PC-3 (cell line): Measurements from ENCODE around the gene FKBP7. TPM values are rescaled to one million over a fixed set of nuclear protein-coding genes. Genes with fewer than 3 reads are reported as not detected.

Experiments used
- ATAC-seq: fragments of 200-7000 bp; cut with Tn5 transposase; 2 replicates; pipeline ENCODE4 v1.9.1; 2020; ENCODE audit warnings: mild to moderate bottlenecking, moderate library complexity
- BruUV-seq: library from RNA; stranded (reverse); fragments of 400-500 nt; replicated peaks from 2 replicates; lab custom pipeline; 2021; lab: Mats Ljungman, UMichigan
- CTCF ChIA-PET: fragments of 300-600 bp; sonication (Branson Sonifier 250); formaldehyde crosslinking; loops from one replicate; lab custom pipeline; 2022; ENCODE audit warnings: antibody characterized with exemption; lab: Charles Lee
- POLR2A ChIA-PET: fragments of 300-600 bp; sonication (Branson Sonifier 250); formaldehyde crosslinking; loops from one replicate; lab custom pipeline; 2022; ENCODE audit warnings: antibody characterized with exemption; ENCODE audit not compliant: unreplicated experiment; lab: Charles Lee
- DNase-seq: peaks from one replicate; pipeline ENCODE4 v3.0.0-alpha.2; 2015
- H2AFZ ChIP-seq: fragments of 300-600 bp; sonication (generic); 2 replicates; pipeline ENCODE4 v1.6.0; 2016; ENCODE audit warnings: antibody characterized with exemption, low read length
- H3F3A ChIP-seq: fragments of 300-600 bp; sonication (generic); one replicate; pipeline ENCODE4 v1.6.0; 2017; ENCODE audit warnings: antibody characterized with exemption, low read length, control low read depth, mild to moderate bottlenecking; ENCODE audit not compliant: unreplicated experiment
- H3K27ac ChIP-seq: fragments of 300-600 bp; sonication (generic); 2 replicates; pipeline ENCODE4 v1.5.1; 2016; ENCODE audit warnings: mild to moderate bottlenecking, low read length
- H3K27me3 ChIP-seq: fragments of 300-600 bp; sonication (generic); 2 replicates; pipeline ENCODE4 v1.6.1; 2016; ENCODE audit warnings: low read length, mixed read lengths
- H3K36me3 ChIP-seq: fragments of 300-600 bp; sonication (generic); 2 replicates; pipeline ENCODE4 v1.6.1; 2016; ENCODE audit warnings: low read depth, mixed run types, low read length, mixed read lengths
- H3K4me1 ChIP-seq: fragments of 300-600 bp; sonication (generic); 2 replicates; pipeline ENCODE4 v1.5.1; 2016; ENCODE audit warnings: low read length; ENCODE audit not compliant: insufficient read depth
- H3K4me2 ChIP-seq: fragments of 300-600 bp; sonication (generic); 2 replicates; pipeline ENCODE4 v1.6.0; 2016; ENCODE audit warnings: low read length
- H3K4me3 ChIP-seq: fragments of 300-600 bp; sonication (generic); 2 replicates; pipeline ENCODE4 v1.5.1; 2016; ENCODE audit warnings: mild to moderate bottlenecking, low read length, mixed read lengths
- H3K79me2 ChIP-seq: fragments of 300-600 bp; sonication (generic); 2 replicates; pipeline ENCODE4 v1.6.1; 2017; ENCODE audit warnings: low read length, mixed read lengths
- H3K9ac ChIP-seq: fragments of 300-600 bp; sonication (generic); 2 replicates; pipeline ENCODE4 v1.6.0; 2016; ENCODE audit warnings: mild to moderate bottlenecking, low read length
- H3K9me2 ChIP-seq: fragments of 300-600 bp; sonication (generic); replicated peaks from 2 replicates; pipeline ENCODE4 v1.6.1; 2016; ENCODE audit warnings: mixed run types, low read length, mixed read lengths
- H3K9me3 ChIP-seq: fragments of 300-600 bp; sonication (generic); 2 replicates; pipeline ENCODE4 v1.6.1; 2016; ENCODE audit warnings: low read length, mixed read lengths
- H4K20me1 ChIP-seq: fragments of 300-600 bp; sonication (generic); 2 replicates; pipeline ENCODE4 v1.6.1; 2016; ENCODE audit warnings: low read length, mixed read lengths
- EZH2 ChIP-seq: fragments of 300-600 bp; sonication (generic); IDR thresholded peaks from one replicate; pipeline ENCODE4 v1.6.1; 2017; ENCODE audit warnings: antibody characterized with exemption, mild to moderate bottlenecking, low read length; ENCODE audit not compliant: unreplicated experiment
- EZH2phosphoT487 ChIP-seq: fragments of 300-600 bp; sonication (generic); IDR thresholded peaks from 2 replicates; pipeline ENCODE4 v1.6.1; 2018; ENCODE audit warnings: mild to moderate bottlenecking, antibody characterized with exemption, low read length, borderline replicate concordance
- intact Hi-C: fragments of 100-400 bp; cut with micrococcal nuclease; formaldehyde crosslinking; loops from 2 replicates; pipeline ENCODE4 v1.9.0; 2023
- total RNA-seq: library from RNA; depleted of rRNA; stranded (reverse); fragments of >200 nt; gene quantifications from 2 replicates; pipeline ENCODE4 v1.2.3, GENCODE V29; 2014
- TF ChIP-seq, protein P1 (sequence below): fragments of 300-600 bp; sonication (generic); conservative IDR thresholded peaks from 2 replicates; pipeline ENCODE4 v1.5.1; 2017; ENCODE audit warnings: antibody characterized with exemption, low read depth, mild to moderate bottlenecking, low read length

Gene FKBP7
- total RNA-seq, 1 experiment from 2014 or later, result 4.2 TPM

DNA sequence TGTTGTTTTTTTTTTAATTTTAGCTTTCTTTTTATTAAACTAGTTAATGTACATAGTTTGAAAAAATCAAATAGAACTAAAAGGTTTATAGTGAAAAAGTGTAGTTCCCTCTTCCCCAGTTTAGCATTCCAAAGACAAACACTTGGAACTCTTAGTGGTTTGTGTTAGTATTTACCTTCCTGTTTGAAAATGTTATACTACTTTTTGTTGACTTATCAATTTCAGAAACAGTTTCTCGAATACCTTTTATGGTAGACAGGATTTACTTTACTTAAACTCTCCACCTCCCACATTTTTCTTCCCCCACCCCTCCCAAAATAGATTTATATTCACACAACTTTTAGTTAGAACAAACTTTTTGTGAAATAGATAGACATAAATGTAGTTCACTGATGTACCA, 28.5 kb upstream of the FKBP7 start:
- DNase-seq (no peak), ATAC-seq (no peak)
- intact Hi-C loops, result no loop called here
- H3K27ac ChIP-seq, result no peak overlapping the region
- no peak overlapping the region for H3K4me3 ChIP-seq
- TF ChIP-seq EZH2 (no peak), EZH2phosphoT487 (no peak)
- TF ChIP-seq, protein P1, sequence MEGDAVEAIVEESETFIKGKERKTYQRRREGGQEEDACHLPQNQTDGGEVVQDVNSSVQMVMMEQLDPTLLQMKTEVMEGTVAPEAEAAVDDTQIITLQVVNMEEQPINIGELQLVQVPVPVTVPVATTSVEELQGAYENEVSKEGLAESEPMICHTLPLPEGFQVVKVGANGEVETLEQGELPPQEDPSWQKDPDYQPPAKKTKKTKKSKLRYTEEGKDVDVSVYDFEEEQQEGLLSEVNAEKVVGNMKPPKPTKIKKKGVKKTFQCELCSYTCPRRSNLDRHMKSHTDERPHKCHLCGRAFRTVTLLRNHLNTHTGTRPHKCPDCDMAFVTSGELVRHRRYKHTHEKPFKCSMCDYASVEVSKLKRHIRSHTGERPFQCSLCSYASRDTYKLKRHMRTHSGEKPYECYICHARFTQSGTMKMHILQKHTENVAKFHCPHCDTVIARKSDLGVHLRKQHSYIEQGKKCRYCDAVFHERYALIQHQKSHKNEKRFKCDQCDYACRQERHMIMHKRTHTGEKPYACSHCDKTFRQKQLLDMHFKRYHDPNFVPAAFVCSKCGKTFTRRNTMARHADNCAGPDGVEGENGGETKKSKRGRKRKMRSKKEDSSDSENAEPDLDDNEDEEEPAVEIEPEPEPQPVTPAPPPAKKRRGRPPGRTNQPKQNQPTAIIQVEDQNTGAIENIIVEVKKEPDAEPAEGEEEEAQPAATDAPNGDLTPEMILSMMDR, result no peak
- no peaks in the 10 kb centered on the region for H3K9me2 ChIP-seq
- CTCF ChIA-PET, result no interaction called here
- no peaks in the 10 kb centered on the region for H3K27me3 ChIP-seq
- no peaks in the 10 kb centered on the region for H4K20me1 ChIP-seq
- H3K9me3 ChIP-seq, result no peaks in the 10 kb centered on the region
- no peak overlapping the region for H3K9ac ChIP-seq
- no peaks in the 10 kb centered on the region for H3F3A ChIP-seq
- no peak overlapping the region for H2AFZ ChIP-seq
- no peak overlapping the region for H3K4me2 ChIP-seq
- no TSS peak for BruUV-seq
- POLR2A ChIA-PET, result no interaction called here
- peaks cover 16% of the 10 kb centered on the region for H3K36me3 ChIP-seq
- no peaks in the 10 kb centered on the region for H3K79me2 ChIP-seq
- peaks cover 7% of the 10 kb centered on the region; the same call in 1 of the 2 replicates for H3K4me1 ChIP-seq

DNA sequence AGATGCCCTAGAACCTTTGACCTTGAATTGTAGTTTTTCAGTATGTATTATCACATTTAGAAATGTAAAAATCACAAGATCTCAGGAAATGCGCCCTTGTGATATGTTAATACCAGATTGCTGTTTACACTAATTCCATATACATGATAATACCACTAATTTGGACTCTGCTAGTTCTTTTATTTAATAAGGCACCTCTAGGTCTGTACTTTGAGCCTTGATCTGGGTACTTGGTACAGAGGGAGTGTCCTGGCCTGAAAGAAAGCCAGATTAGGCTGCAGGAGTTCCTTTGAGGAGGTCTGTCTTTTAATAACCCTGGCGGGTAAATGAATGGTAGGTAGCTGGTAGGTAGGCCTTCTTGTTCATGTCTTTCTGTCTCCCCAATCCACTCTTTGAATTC, 28.1 kb upstream of the FKBP7 start:
- ChIA-PET CTCF (no interaction called here), POLR2A (no interaction called here)
- Histone ChIP-seq H3K4me1 (0 out of 2 replicates have a peak, but pooled peaks cover 4% of the 10 kb centered on the region), H3K9me2 (no peaks in the 10 kb centered on the region), H3K79me2 (no peaks in the 10 kb centered on the region), H3K9ac (no peak overlapping the region), H3F3A (no peaks in the 10 kb centered on the region), H4K20me1 (no peaks in the 10 kb centered on the region), H3K27me3 (no peaks in the 10 kb centered on the region), H3K9me3 (no peaks in the 10 kb centered on the region), H3K36me3 (peaks cover 20% of the 10 kb centered on the region), H3K27ac (no peak overlapping the region), H3K4me2 (no peak overlapping the region), H3K4me3 (no peak overlapping the region), H2AFZ (no peak overlapping the region)
- DNase-seq (no peak), ATAC-seq (no peak)
- intact Hi-C loops, result no loop called here
- TF ChIP-seq EZH2, result no peak
- TF ChIP-seq, protein P1, result no peak
- TF ChIP-seq EZH2phosphoT487, result no peak
- BruUV-seq, result no TSS peak

GRCh38 chr2:178506101-178506500, 27.7 kb upstream of the FKBP7 start:
- ATAC-seq (no peak), DNase-seq (no peak)
- H3F3A ChIP-seq, result no peaks in the 10 kb centered on the region
- no peak overlapping the region for H3K4me2 ChIP-seq
- ChIA-PET CTCF (no interaction called here), POLR2A (no interaction called here)
- intact Hi-C loops, result no loop called here
- no peak overlapping the region for H3K4me3 ChIP-seq
- H3K9me3 ChIP-seq, result no peaks in the 10 kb centered on the region
- no peak overlapping the region for H2AFZ ChIP-seq
- no peaks in the 10 kb centered on the region for H3K27me3 ChIP-seq
- no peak overlapping the region for H3K27ac ChIP-seq
- TF ChIP-seq, protein P1, result no peak
- TF ChIP-seq EZH2 (no peak), EZH2phosphoT487 (no peak)
- H3K9ac ChIP-seq, result no peak overlapping the region
- BruUV-seq, result no TSS peak
- 0 out of 2 replicates have a peak, but pooled peaks cover 4% of the 10 kb centered on the region for H3K4me1 ChIP-seq
- H3K79me2 ChIP-seq, result no peaks in the 10 kb centered on the region
- H4K20me1 ChIP-seq, result no peaks in the 10 kb centered on the region
- H3K9me2 ChIP-seq, result no peaks in the 10 kb centered on the region
- peaks cover 24% of the 10 kb centered on the region for H3K36me3 ChIP-seq
